ENCODE results near the gene MPP2. TPM values are rescaled to one million over a fixed set of nuclear protein-coding genes. Genes with fewer than 3 reads are reported as not detected.

MPP2 gene
- total RNA-seq, 2 donors from 2014 or later: 1.1 to 2.8 TPM

- Histone ChIP-seq H3K9me3 (no peaks in the 10 kb centered on the region), H3K27me3 (no peaks in the 10 kb centered on the region), H3K4me3 (no peak overlapping the region), H3K9ac (ENCODE audit: low read depth in 2 of 2, low read length in 2 of 2) (no peak overlapping the region), H3K36me3 (no peaks in the 10 kb centered on the region), H3K4me1 (no peaks in the 10 kb centered on the region), H3K27ac (no peak overlapping the region)
- TF ChIP-seq, protein P1, sequence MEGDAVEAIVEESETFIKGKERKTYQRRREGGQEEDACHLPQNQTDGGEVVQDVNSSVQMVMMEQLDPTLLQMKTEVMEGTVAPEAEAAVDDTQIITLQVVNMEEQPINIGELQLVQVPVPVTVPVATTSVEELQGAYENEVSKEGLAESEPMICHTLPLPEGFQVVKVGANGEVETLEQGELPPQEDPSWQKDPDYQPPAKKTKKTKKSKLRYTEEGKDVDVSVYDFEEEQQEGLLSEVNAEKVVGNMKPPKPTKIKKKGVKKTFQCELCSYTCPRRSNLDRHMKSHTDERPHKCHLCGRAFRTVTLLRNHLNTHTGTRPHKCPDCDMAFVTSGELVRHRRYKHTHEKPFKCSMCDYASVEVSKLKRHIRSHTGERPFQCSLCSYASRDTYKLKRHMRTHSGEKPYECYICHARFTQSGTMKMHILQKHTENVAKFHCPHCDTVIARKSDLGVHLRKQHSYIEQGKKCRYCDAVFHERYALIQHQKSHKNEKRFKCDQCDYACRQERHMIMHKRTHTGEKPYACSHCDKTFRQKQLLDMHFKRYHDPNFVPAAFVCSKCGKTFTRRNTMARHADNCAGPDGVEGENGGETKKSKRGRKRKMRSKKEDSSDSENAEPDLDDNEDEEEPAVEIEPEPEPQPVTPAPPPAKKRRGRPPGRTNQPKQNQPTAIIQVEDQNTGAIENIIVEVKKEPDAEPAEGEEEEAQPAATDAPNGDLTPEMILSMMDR (IDR thresholded peaks at IDR 0.05): no peak
- intact Hi-C loops (cut with DNase I): no loop called here
- no peak for DNase-seq
Observed at GRCh38 chr17:43855061-43855460, 52.3 kb downstream of the MPP2 start.

- Histone ChIP-seq H3K27ac (no peak overlapping the region), H3K4me1 (no peaks in the 10 kb centered on the region), H3K27me3 (no peaks in the 10 kb centered on the region), H3K4me3 (no peak overlapping the region), H3K36me3 (no peaks in the 10 kb centered on the region), H3K9ac (ENCODE audit: low read depth in 2 of 2, low read length in 2 of 2) (no peak overlapping the region), H3K9me3 (no peaks in the 10 kb centered on the region)
- DNase-seq: no peak
- intact Hi-C loops (cut with DNase I): no loop called here
- TF ChIP-seq, protein P1 (IDR thresholded peaks at IDR 0.05): no peak
Observed at GRCh38 chr17:43854498-43854897, 52.8 kb downstream of the MPP2 start.

DNA sequence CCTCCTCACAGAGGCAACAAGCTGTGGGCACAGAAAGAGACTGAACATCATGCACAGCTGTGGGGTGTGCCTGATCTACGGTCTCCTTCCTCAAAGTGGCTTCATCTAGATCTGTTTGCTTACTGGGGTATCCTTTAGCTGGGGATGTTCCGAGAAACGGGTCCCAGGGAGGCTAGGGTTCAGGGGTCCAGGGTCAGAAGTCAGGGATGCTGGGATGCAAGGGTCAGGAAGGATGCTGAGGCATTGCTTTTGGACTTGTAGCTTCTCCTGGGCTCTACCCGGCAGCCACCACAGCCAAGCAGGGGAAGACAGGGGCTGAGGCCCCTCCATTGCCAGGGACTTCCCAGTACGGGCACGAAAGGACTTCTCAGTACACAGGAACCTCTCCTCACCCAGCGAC is 53.8 kb downstream of the MPP2 start:
- no peak for DNase-seq
- TF ChIP-seq, protein P1 (IDR thresholded peaks at IDR 0.05): no peak
- Histone ChIP-seq H3K9me3 (no peaks in the 10 kb centered on the region), H3K4me3 (no peak overlapping the region), H3K9ac (ENCODE audit: low read depth in 2 of 2, low read length in 2 of 2) (no peak overlapping the region), H3K4me1 (no peaks in the 10 kb centered on the region), H3K36me3 (no peaks in the 10 kb centered on the region), H3K27ac (no peak overlapping the region), H3K27me3 (no peaks in the 10 kb centered on the region)
- intact Hi-C loops (cut with DNase I): no loop called here

DNA sequence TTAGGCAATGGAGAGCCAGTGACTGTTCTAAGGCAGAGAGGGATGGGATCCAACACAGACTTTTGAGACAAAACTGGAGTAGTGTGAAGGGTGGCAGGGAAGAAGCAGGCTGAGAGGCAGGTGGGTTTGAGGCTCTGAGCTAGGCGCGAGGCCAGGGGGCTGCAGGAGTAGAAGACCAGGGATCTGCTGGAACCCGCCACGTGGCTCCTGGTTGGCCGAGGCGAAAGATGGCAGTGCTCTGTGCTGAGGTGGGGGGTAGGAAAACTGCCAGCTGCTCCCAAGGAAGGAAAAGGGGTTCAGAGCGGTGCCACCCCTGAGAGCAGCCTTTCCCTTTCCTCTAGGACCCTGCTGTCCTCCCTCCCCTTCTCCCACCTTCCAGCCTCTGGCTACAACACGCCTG is 54.8 kb downstream of the MPP2 start:
- H3K27me3 ChIP-seq: no peaks in the 10 kb centered on the region

GRCh38 chr17:43849116-43849515 is 58.2 kb downstream of the MPP2 start:
- H3K36me3 ChIP-seq: no peaks in the 10 kb centered on the region
- intact Hi-C loops (cut with DNase I): loop anchor here (5.0 kb wide), 2 partner anchors 62 to 157 kb away; no protein-coding TSS in a partner anchor
- no peaks in the 10 kb centered on the region for H3K27me3 ChIP-seq
- no peak overlapping the region for H3K9ac ChIP-seq (ENCODE audit: low read depth in 2 of 2, low read length in 2 of 2)
- TF ChIP-seq, protein P1 (IDR thresholded peaks at IDR 0.05): no peak
- no peak overlapping the region for H3K4me3 ChIP-seq
- no peak overlapping the region for H3K27ac ChIP-seq
- no peak for DNase-seq
- H3K4me1 ChIP-seq: no peaks in the 10 kb centered on the region
- H3K9me3 ChIP-seq: no peaks in the 10 kb centered on the region

More for the DNA sequence above, 54.8 kb downstream of the MPP2 start:
- H3K9ac ChIP-seq (ENCODE audit: low read depth in 2 of 2, low read length in 2 of 2): no peak overlapping the region
- H3K27ac ChIP-seq: no peak overlapping the region
- no peaks in the 10 kb centered on the region for H3K36me3 ChIP-seq
- H3K4me3 ChIP-seq: no peak overlapping the region
- TF ChIP-seq, protein P1 (IDR thresholded peaks at IDR 0.05): no peak
- intact Hi-C loops (cut with DNase I): no loop called here
- DNase-seq: no peak
- H3K9me3 ChIP-seq: no peaks in the 10 kb centered on the region
- H3K4me1 ChIP-seq: no peaks in the 10 kb centered on the region

Data from colonic mucosa (tissue), 4 donors.